D721Med (cell line): ENCODE results near the gene NRG3.

Experiments
- DNase-seq: peaks from one replicate; pipeline ENCODE4 v3.0.0; 2011; ENCODE audit warnings: low spot score; ENCODE audit not compliant: insufficient read length
- FAIRE-seq: peaks from 2 replicates; lab custom pipeline; 2011; peaks lifted over from hg19 to GRCh38; lab: Jason Lieb, UNC
- TF ChIP-seq, protein P1 (sequence below): IDR thresholded peaks from 2 replicates; pipeline ENCODE4 v1.5.1; 2012; ENCODE audit warnings: mild to moderate bottlenecking, control low read depth; ENCODE audit not compliant: insufficient read depth; ENCODE audit errors: missing control alignments

The NRG3 gene

GRCh38 chr10:81874875-81875466 is at the start of gene NRG3:
Gene NRG3, plus strand, starts transcription at chr10:81875194.
- no peak for FAIRE-seq
- no peak for DNase-seq
- TF ChIP-seq, protein P1, sequence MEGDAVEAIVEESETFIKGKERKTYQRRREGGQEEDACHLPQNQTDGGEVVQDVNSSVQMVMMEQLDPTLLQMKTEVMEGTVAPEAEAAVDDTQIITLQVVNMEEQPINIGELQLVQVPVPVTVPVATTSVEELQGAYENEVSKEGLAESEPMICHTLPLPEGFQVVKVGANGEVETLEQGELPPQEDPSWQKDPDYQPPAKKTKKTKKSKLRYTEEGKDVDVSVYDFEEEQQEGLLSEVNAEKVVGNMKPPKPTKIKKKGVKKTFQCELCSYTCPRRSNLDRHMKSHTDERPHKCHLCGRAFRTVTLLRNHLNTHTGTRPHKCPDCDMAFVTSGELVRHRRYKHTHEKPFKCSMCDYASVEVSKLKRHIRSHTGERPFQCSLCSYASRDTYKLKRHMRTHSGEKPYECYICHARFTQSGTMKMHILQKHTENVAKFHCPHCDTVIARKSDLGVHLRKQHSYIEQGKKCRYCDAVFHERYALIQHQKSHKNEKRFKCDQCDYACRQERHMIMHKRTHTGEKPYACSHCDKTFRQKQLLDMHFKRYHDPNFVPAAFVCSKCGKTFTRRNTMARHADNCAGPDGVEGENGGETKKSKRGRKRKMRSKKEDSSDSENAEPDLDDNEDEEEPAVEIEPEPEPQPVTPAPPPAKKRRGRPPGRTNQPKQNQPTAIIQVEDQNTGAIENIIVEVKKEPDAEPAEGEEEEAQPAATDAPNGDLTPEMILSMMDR: no peak

GRCh38 chr10:81828251-81828650 is 46.7 kb upstream of the NRG3 start:
- TF ChIP-seq, protein P1: no peak
- no peak for FAIRE-seq
- DNase-seq: no peak

DNA sequence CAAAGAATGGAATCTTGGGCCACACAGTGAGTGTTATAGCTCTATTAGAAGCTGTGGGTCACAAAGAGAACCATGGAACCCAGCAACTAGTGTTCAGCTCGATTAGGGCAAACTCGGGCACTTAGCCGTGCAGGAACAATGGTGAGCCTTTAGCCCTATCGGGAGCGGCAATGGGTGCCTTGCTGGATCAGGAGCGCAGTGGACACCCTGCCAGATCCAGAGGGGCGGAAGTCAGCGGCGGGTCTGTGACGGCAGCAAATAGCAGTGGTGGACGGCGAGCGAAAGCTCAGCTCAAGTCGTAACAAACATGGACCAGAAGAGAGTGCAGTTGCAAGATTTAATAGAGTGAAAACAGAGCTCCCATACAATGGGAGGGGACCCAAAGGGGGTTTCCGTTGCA is 43.9 kb upstream of the NRG3 start:
- TF ChIP-seq, protein P1: no peak
- no peak for FAIRE-seq
- no peak for DNase-seq

DNA sequence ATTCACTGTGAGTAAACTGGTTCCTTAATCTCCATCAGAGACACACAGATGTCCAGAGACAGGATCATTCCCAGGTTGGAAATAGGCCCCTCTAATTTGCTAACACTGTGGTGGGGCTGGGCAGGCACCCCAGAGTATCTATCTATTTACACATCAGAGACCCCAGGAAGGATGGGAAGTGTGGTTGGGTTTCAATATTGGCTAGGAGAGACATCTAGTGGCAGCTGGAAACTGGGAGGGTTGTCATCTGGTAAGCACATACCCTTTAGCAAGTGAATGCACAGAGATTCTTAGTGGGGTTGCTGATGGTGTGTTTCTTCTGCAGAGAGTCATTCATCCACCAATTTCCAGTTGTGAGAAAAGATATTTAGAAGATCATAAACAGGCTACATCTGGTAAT is 36.0 kb upstream of the NRG3 start:
- FAIRE-seq (no peak), DNase-seq (no peak)
- TF ChIP-seq, protein P1: peak; percentile 55

DNA sequence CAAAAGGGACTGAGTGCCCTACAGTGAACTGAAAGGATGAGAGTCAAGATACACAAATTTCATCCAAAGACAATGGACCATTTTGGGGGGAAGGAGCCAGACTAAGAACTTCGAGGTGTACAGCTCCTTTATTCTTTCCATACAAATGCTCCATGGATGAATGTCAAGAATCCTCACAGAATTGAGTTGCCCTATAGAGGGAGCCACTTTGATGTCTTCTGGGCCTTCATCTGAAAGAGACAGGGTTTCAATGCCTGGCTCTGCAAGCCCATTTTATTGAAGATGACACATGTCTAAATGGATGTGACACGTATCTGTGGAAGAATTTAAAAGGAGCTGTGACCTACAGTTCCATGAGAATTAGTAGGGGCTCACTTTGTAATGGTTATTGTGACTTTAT is 32.0 kb upstream of the NRG3 start:
- TF ChIP-seq, protein P1: peak; percentile 10
- DNase-seq (no peak), FAIRE-seq (no peak)

DNA sequence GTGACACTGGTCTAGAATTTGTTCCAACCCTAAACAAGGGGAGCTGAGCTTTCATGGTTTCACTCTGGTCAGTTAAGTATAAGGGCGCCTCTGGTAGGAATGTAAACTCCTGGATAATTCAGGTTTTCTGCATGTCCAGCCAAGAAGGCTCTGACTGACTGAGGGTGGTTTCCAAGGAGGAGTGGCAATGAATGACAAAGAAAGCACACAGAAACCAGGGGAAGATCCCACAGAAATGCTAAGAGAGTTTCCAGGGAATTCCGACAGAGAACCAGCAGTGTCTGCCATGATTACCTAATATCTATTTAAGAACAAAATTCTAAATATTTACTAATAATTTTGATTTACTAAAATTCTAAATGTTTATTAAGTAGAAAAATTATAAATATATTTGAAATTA is 27.3 kb upstream of the NRG3 start:
- no peak for DNase-seq
- FAIRE-seq: no peak

DNA sequence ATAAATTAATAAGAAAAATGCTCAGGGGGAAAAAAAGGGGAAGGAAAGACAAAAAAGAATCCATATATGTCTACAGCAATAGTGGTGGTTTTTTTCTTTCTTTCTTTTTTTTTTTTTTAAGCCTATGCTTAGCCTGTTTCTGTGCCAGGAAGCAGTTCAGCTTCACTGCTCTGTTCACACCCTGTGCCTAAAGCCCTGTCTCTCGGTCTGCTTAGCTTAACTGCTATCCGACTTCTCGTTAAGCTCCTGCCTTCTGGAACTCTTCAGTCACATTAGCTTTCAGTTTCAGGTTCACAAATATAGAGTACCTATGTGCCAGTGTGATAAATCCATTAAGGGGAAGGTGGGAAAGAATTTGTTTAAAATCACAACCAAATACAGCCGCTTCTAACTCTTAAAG is 26.5 kb upstream of the NRG3 start:
- TF ChIP-seq, protein P1: no peak
- peak; percentile 44 for FAIRE-seq
- no peak for DNase-seq

More for the DNA sequence above, 27.3 kb upstream of the NRG3 start:
- TF ChIP-seq, protein P1: no peak
